ENCODE results near the gene PHACTR4.

DNA sequence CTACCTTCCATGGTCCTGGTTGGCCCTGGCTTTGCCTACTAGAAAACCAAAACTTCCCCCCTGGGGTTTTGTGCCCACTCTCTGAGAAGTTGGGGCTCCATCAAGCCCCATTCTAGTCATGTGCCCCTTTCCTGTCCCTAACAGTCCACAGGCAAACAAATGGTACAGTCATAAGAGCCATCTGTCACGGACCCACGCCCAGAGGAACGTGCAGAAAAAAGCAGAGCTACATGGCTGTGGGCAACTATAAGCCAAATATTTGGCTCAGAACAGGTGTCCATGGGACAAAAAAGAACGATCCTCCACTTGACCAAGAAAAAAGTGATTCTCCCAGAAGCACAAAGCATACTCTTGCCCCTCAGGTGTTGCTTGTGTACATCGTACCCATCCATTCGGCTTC is 168.7 kb downstream of the PHACTR4 start:
- TF ChIP-seq, protein P1, sequence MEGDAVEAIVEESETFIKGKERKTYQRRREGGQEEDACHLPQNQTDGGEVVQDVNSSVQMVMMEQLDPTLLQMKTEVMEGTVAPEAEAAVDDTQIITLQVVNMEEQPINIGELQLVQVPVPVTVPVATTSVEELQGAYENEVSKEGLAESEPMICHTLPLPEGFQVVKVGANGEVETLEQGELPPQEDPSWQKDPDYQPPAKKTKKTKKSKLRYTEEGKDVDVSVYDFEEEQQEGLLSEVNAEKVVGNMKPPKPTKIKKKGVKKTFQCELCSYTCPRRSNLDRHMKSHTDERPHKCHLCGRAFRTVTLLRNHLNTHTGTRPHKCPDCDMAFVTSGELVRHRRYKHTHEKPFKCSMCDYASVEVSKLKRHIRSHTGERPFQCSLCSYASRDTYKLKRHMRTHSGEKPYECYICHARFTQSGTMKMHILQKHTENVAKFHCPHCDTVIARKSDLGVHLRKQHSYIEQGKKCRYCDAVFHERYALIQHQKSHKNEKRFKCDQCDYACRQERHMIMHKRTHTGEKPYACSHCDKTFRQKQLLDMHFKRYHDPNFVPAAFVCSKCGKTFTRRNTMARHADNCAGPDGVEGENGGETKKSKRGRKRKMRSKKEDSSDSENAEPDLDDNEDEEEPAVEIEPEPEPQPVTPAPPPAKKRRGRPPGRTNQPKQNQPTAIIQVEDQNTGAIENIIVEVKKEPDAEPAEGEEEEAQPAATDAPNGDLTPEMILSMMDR (IDR thresholded peaks at IDR 0.05) = no peak
- no peak for TF ChIP-seq POLR2A (IDR thresholded peaks at IDR 0.05)
